Panc1 (cell line): ENCODE measurements around the gene MRFAP1L1.

Source experiments
- POLR2AphosphoS5 ChIP-seq: IDR thresholded peaks from 2 replicates; pipeline ENCODE4 v1.6.1; 2012; ENCODE audit warnings: mild to moderate bottlenecking, low read depth, low read length, moderate library complexity
- TF ChIP-seq, protein P1 (sequence below): fragments of 450-650 bp; IDR thresholded peaks from 2 replicates; pipeline ENCODE4 v1.5.1; 2017; ENCODE audit warnings: mild to moderate bottlenecking

DNA sequence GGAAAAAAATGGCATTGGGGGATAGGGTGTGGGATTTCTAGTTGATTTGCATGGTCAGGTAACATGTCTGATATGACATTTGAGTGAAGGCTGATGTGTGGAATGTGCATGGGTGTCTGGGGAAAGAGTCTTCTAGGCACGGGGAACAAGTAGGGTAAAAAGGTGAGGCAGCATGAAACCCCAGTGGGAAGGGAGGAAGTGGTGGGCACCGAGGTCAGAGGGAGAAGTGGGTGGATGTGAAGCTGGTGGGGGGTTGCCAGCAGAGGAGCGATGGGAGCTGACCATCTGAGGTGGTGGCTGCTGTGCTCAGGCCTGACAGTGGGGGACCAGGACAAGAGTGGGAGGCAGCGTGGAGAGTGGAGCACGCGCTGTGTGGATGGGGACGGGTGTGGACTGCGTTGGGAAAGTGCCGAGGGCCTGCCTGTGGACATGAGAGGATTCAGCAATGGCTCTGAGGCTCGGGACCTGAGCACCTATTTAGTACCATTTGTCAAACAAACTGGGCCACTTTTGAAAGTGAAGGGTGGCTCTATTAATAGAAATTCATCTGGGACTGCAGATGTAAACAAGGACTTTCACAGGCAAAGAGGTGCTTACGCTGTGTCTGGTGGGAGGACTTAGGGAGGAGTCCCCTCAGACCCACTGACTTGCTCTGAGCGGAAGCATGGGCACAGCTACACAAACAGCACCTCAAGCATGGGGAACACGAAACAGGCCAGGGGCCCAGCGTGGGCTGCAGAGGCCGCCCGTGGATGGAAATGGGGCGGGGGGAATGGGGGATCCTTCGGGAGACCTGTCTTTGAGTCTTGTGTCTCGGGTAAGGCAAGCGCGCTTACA lies 32.7 kb downstream of the MRFAP1L1 start:
- TF ChIP-seq, protein P1, sequence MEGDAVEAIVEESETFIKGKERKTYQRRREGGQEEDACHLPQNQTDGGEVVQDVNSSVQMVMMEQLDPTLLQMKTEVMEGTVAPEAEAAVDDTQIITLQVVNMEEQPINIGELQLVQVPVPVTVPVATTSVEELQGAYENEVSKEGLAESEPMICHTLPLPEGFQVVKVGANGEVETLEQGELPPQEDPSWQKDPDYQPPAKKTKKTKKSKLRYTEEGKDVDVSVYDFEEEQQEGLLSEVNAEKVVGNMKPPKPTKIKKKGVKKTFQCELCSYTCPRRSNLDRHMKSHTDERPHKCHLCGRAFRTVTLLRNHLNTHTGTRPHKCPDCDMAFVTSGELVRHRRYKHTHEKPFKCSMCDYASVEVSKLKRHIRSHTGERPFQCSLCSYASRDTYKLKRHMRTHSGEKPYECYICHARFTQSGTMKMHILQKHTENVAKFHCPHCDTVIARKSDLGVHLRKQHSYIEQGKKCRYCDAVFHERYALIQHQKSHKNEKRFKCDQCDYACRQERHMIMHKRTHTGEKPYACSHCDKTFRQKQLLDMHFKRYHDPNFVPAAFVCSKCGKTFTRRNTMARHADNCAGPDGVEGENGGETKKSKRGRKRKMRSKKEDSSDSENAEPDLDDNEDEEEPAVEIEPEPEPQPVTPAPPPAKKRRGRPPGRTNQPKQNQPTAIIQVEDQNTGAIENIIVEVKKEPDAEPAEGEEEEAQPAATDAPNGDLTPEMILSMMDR = no peak
- no peak for TF ChIP-seq POLR2AphosphoS5
